Parathyroid adenoma (tissue), 2 donors: ENCODE data around the gene SENP5.
A peak's percentile ranks its signal among the peaks of the same experiment; 100 is the strongest.

Source experiments
- H2AFZ ChIP-seq: fragments of 300-600 bp; sonication (generic); one replicate; pipeline ENCODE4 v1.7.0; 2017; ENCODE audit warnings: antibody characterized with exemption, mild to moderate bottlenecking
- H3K27ac ChIP-seq: fragments of 300-600 bp; sonication (generic); one replicate; pipeline ENCODE4 v1.7.0; 2017
- H3K27me3 ChIP-seq: fragments of 300-600 bp; sonication (generic); one replicate; pipeline ENCODE4 v1.7.0; 2017; ENCODE audit warnings: low read length; ENCODE audit not compliant: control insufficient read depth, insufficient read depth
- H3K36me3 ChIP-seq: fragments of 300-600 bp; sonication (generic); one replicate; pipeline ENCODE4 v1.7.0; 2017; ENCODE audit warnings: low read length; ENCODE audit not compliant: control insufficient read depth, insufficient read depth
- H3K4me1 ChIP-seq: fragments of 300-600 bp; sonication (generic); one replicate; pipeline ENCODE4 v1.7.0; 2017; ENCODE audit warnings: control low read depth
- H3K4me2 ChIP-seq: fragments of 300-600 bp; sonication (generic); one replicate; pipeline ENCODE4 v1.7.0; 2017; ENCODE audit warnings: low read length
- H3K4me3 ChIP-seq: fragments of 300-600 bp; sonication (generic); one replicate; pipeline ENCODE4 v1.7.0; 2017; ENCODE audit warnings: low read depth, low read length
- H3K79me2 ChIP-seq: fragments of 300-600 bp; sonication (generic); one replicate; pipeline ENCODE4 v1.7.0; 2017; ENCODE audit warnings: control low read depth
- H3K9ac ChIP-seq: fragments of 300-600 bp; sonication (generic); one replicate; pipeline ENCODE4 v1.7.0; 2017; ENCODE audit warnings: mild to moderate bottlenecking
- H3K9me3 ChIP-seq: fragments of 300-600 bp; sonication (generic); one replicate; pipeline ENCODE4 v1.7.0; 2017; ENCODE audit warnings: low read length; ENCODE audit not compliant: control insufficient read depth
- TF ChIP-seq, protein P1 (sequence below): fragments of 300-600 bp; sonication (generic); IDR thresholded peaks from one replicate; pipeline ENCODE4 v1.7.0; 2017; ENCODE audit warnings: antibody characterized with exemption, mild to moderate bottlenecking
- donor health status: primary hyperparathyroidism.

Gene SENP5

GRCh38 chr3:196969134-196969659, 101.5 kb downstream of the SENP5 start:
- Histone ChIP-seq H3K9ac (no peak overlapping the region), H3K9me3 (no peaks in the 10 kb centered on the region), H3K4me2 (peak overlapping the region; percentile 93), H3K4me1 (peaks cover 4% of the 10 kb centered on the region), H3K36me3 (no peaks in the 10 kb centered on the region), H3K27me3 (no peaks in the 10 kb centered on the region), H3K4me3 (peak overlapping the region; percentile 62), H3K27ac (peak overlapping the region; percentile 59), H2AFZ (peak overlapping the region; percentile 97), H3K79me2 (peaks cover 3% of the 10 kb centered on the region)
- TF ChIP-seq, protein P1, sequence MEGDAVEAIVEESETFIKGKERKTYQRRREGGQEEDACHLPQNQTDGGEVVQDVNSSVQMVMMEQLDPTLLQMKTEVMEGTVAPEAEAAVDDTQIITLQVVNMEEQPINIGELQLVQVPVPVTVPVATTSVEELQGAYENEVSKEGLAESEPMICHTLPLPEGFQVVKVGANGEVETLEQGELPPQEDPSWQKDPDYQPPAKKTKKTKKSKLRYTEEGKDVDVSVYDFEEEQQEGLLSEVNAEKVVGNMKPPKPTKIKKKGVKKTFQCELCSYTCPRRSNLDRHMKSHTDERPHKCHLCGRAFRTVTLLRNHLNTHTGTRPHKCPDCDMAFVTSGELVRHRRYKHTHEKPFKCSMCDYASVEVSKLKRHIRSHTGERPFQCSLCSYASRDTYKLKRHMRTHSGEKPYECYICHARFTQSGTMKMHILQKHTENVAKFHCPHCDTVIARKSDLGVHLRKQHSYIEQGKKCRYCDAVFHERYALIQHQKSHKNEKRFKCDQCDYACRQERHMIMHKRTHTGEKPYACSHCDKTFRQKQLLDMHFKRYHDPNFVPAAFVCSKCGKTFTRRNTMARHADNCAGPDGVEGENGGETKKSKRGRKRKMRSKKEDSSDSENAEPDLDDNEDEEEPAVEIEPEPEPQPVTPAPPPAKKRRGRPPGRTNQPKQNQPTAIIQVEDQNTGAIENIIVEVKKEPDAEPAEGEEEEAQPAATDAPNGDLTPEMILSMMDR: no peak

GRCh38 chr3:196969660-196970546, 102.2 kb downstream of the SENP5 start:
- H3K27me3 ChIP-seq: no peaks in the 10 kb centered on the region
- H3K79me2 ChIP-seq: peaks cover 3% of the 10 kb centered on the region
- peak overlapping the region; percentile 93 for H3K4me2 ChIP-seq
- H3K9ac ChIP-seq: no peak overlapping the region
- H3K9me3 ChIP-seq: no peaks in the 10 kb centered on the region
- peak overlapping the region; percentile 97 for H2AFZ ChIP-seq
- TF ChIP-seq, protein P1: peak; percentile 54
- no peaks in the 10 kb centered on the region for H3K36me3 ChIP-seq
- H3K4me3 ChIP-seq: peak overlapping the region; percentile 25
- no peak overlapping the region for H3K27ac ChIP-seq
- peaks cover 4% of the 10 kb centered on the region for H3K4me1 ChIP-seq

DNA sequence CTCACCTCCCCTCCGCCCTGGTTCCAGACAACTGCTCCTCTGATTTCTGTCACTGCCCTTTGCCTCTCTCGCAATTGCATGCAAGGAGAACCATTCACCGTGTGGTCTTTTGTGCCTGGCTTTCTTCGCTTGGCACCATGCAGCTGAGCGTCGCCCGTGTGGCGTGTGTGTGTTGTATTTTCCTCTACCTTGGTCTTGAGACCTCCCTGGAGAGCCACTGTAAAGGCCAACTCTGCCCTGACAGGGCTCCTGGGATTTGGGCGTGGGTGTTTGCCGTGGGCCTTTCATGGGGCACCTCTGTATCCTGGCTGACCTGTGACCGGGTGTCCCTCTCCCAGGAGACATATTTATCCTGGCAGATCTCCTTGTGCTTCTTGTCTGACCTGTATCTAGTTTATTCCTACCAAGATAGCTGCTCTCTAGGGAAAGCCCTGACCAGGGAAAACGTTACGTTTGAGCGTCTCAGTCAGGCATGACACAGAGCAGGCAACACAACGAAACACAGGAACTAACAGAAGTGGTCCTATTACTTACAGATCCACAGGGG, 102.9 kb downstream of the SENP5 start:
- peaks cover 3% of the 10 kb centered on the region for H3K79me2 ChIP-seq
- H3K27ac ChIP-seq: no peak overlapping the region
- no peaks in the 10 kb centered on the region for H3K27me3 ChIP-seq
- TF ChIP-seq, protein P1: no peak
- no peaks in the 10 kb centered on the region for H3K36me3 ChIP-seq
- no peak overlapping the region for H3K4me2 ChIP-seq
- H2AFZ ChIP-seq: no peak overlapping the region
- no peak overlapping the region for H3K4me3 ChIP-seq
- no peak overlapping the region for H3K9ac ChIP-seq
- H3K9me3 ChIP-seq: no peaks in the 10 kb centered on the region
- peaks cover 4% of the 10 kb centered on the region for H3K4me1 ChIP-seq

- Histone ChIP-seq H3K9me3 (no peaks in the 10 kb centered on the region), H2AFZ (no peak overlapping the region), H3K27me3 (no peaks in the 10 kb centered on the region), H3K4me2 (no peak overlapping the region), H3K4me1 (peaks cover 4% of the 10 kb centered on the region), H3K79me2 (peaks cover 3% of the 10 kb centered on the region), H3K36me3 (no peaks in the 10 kb centered on the region), H3K4me3 (no peak overlapping the region), H3K27ac (no peak overlapping the region), H3K9ac (no peak overlapping the region)
- TF ChIP-seq, protein P1: no peak
These were observed 103.5 kb downstream of the SENP5 start for GRCh38 chr3:196971094-196971698.
